Measurements from ENCODE around the gene TOX3. TPM values are rescaled to one million over a fixed set of nuclear protein-coding genes. Genes with fewer than 3 reads are reported as not detected.

Gene TOX3
- total RNA-seq, 4 donors from 2014 or later, result 10.9 to 32.6 (median 28.0) TPM

DNA sequence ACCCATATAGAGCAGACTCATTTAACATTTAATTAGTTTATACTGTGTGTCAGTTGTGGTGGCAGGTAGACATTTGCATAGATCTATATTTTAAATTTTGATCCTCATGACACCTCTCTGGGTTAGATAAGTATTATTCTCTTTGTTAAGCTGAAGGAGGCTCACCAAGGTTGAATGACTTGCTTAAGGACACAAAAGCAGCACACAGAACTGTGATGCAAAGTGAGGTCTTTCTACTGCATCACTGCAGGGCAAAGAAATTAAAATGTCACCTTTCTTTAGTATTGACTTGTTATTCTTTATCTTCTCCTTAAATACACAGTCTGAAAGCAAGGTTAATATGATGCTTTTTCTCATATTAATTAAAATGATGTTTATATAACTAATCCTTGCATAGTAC is 8.6 kb upstream of the TOX3 start:
- no peaks in the 10 kb centered on the region for H3K36me3 ChIP-seq
- H3K27me3 ChIP-seq, result no peaks in the 10 kb centered on the region
- TF ChIP-seq, protein P1, sequence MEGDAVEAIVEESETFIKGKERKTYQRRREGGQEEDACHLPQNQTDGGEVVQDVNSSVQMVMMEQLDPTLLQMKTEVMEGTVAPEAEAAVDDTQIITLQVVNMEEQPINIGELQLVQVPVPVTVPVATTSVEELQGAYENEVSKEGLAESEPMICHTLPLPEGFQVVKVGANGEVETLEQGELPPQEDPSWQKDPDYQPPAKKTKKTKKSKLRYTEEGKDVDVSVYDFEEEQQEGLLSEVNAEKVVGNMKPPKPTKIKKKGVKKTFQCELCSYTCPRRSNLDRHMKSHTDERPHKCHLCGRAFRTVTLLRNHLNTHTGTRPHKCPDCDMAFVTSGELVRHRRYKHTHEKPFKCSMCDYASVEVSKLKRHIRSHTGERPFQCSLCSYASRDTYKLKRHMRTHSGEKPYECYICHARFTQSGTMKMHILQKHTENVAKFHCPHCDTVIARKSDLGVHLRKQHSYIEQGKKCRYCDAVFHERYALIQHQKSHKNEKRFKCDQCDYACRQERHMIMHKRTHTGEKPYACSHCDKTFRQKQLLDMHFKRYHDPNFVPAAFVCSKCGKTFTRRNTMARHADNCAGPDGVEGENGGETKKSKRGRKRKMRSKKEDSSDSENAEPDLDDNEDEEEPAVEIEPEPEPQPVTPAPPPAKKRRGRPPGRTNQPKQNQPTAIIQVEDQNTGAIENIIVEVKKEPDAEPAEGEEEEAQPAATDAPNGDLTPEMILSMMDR (IDR thresholded peaks at IDR 0.05), result no peak
- TF ChIP-seq EP300 (IDR thresholded peaks at IDR 0.05; ENCODE audit: low read depth), result no peak
- TF ChIP-seq POLR2AphosphoS5 (IDR thresholded peaks at IDR 0.05), result no peak
- TF ChIP-seq POLR2A (IDR thresholded peaks at IDR 0.05), result no peak
- no peak overlapping the region for H3K27ac ChIP-seq
- no peaks in the 10 kb centered on the region for H3K9me3 ChIP-seq
- H3K4me3 ChIP-seq, result no peak overlapping the region
- intact Hi-C loops (cut with DNase I; ENCODE audit: low total_unique reads) (no loop called here), in situ Hi-C loops (cut with MboI; ENCODE audit: low pct_ligation_motif_present in 1 of 4, low pct_unique_long_range_greater_than_20kb in 1 of 4, low sequenced_read_pairs in 3 of 4) (no loop called here)
- DNase-seq, result no peak
- H3K4me1 ChIP-seq, result peaks cover 0 to 67% (median 25%) of the 10 kb centered on the region in 4 donors

DNA sequence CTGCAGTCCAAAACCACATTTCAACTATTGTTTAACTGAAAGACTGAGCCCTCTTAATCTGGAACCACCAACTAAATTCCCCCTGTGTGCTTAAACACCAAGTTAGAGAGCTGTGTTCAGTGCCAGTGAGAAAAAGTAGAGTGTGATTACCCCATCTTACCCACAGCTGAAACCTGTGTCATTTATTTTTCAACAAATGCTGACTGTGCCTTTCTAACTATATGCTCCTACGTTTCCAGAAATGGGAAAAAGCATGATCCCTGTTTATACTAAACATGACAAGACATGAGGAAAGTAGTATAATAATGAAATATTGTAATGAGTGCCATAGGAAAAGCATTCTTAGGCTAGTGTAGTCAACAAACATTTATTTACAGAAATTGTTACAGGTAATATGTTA is 7.4 kb upstream of the TOX3 start:
- H3K4me3 ChIP-seq, result no peak overlapping the region
- DNase-seq, result no peak
- H3K9me3 ChIP-seq, result no peaks in the 10 kb centered on the region
- H3K36me3 ChIP-seq, result no peaks in the 10 kb centered on the region
- peak overlapping the region in 2 of 4 donors; percentile 20 to 23 for H3K27ac ChIP-seq
- no peaks in the 10 kb centered on the region for H3K27me3 ChIP-seq
- 52 to 71% methylated on average over 1 of the region's 1 CpG for WGBS, 2 donors (ENCODE audit: low coverage in 1 of 2)
- in situ Hi-C loops (cut with MboI; ENCODE audit: low pct_ligation_motif_present in 1 of 4, low pct_unique_long_range_greater_than_20kb in 1 of 4, low sequenced_read_pairs in 3 of 4) (no loop called here), intact Hi-C loops (cut with DNase I; ENCODE audit: low total_unique reads) (no loop called here)
- H3K4me1 ChIP-seq, result peaks cover 0 to 55% (median 21%) of the 10 kb centered on the region in 4 donors
- TF ChIP-seq POLR2A (IDR thresholded peaks at IDR 0.05) (no peak), POLR2AphosphoS5 (IDR thresholded peaks at IDR 0.05) (no peak), EP300 (IDR thresholded peaks at IDR 0.05; ENCODE audit: low read depth) (no peak)
- TF ChIP-seq, protein P1 (IDR thresholded peaks at IDR 0.05), result no peak

DNA sequence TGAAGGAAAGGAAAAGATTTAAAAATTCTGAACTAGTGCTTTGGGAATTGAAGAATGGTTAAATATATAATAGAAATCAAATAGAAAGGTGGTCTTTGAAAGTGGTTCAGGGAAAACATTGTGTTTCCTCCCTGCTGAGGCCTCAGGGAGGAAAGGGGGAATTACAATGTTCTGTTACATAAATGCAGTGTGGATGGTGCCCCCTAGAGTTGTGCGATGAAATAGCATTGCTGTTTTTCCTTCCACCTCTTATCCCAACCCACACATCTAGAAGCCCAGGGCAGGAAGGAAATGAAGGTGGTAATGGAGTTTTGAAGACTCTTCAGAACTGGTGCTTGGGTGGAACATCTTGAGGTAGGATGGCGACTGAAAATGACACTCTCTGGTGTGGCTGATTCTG is 6.4 kb upstream of the TOX3 start:
- Histone ChIP-seq H3K27ac (peak overlapping the region in 2 of 4 donors; percentile 23 to 35), H3K36me3 (no peaks in the 10 kb centered on the region), H3K4me3 (no peak overlapping the region), H3K4me1 (peaks cover 0 to 49% (median 17%) of the 10 kb centered on the region in 4 donors), H3K9me3 (no peaks in the 10 kb centered on the region), H3K27me3 (no peaks in the 10 kb centered on the region)
- DNase-seq, result no peak
- TF ChIP-seq POLR2A (IDR thresholded peaks at IDR 0.05), result no peak
- TF ChIP-seq POLR2AphosphoS5 (IDR thresholded peaks at IDR 0.05), result no peak
- TF ChIP-seq, protein P1 (IDR thresholded peaks at IDR 0.05), result peak in 3 of 5 experiments; percentile 34 to 35 (median 34)
- in situ Hi-C loops (cut with MboI; ENCODE audit: low pct_ligation_motif_present in 1 of 4, low pct_unique_long_range_greater_than_20kb in 1 of 4, low sequenced_read_pairs in 3 of 4) (no loop called here), intact Hi-C loops (cut with DNase I; ENCODE audit: low total_unique reads) (no loop called here)
- 87% methylated on average over 2 of the region's 2 CpGs for WGBS, 2 donors (ENCODE audit: low coverage in 1 of 2)

DNA sequence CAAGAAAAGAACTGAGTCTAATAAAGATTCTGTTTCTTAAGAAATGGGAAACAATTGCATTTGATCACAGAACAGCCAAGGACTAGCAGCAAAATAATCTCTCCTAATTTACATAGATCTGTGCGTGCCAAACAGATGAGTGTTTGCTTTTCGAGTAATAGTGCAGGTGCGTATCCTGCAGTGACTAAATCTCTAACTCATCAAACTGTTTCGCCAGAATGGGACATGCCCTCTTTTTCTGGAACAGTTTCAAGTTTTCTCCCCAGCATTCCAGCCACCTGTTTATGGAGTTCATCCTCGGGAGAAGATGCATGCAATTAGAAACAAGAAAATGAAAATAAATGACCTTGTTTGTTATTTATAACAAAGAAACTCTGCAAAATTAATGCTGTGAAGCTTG is 5.7 kb upstream of the TOX3 start:
- no peak overlapping the region for H3K4me3 ChIP-seq
- peak overlapping the region in 1 of 4 donors; percentile 35 for H3K27ac ChIP-seq
- H3K36me3 ChIP-seq, result no peaks in the 10 kb centered on the region
- in situ Hi-C loops (cut with MboI; ENCODE audit: low pct_ligation_motif_present in 1 of 4, low pct_unique_long_range_greater_than_20kb in 1 of 4, low sequenced_read_pairs in 3 of 4) (no loop called here), intact Hi-C loops (cut with DNase I; ENCODE audit: low total_unique reads) (no loop called here)
- peaks cover 0 to 49% (median 17%) of the 10 kb centered on the region in 4 donors for H3K4me1 ChIP-seq
- DNase-seq, result no peak
- peaks cover 3% of the 10 kb centered on the region for H3K27me3 ChIP-seq
- WGBS, 2 donors (ENCODE audit: low coverage in 1 of 2), result 50 to 55% methylated on average over 5 of the region's 5 CpGs
- no peak for TF ChIP-seq POLR2A (IDR thresholded peaks at IDR 0.05)
- TF ChIP-seq POLR2AphosphoS5 (IDR thresholded peaks at IDR 0.05), result peak in 1 of 3 donors; percentile 23
- H3K9me3 ChIP-seq, result no peaks in the 10 kb centered on the region
